Left cardiac atrium (tissue), 4 donors: ENCODE measurements around the gene UPF3B. TPM values are rescaled to one million over a fixed set of nuclear protein-coding genes. Genes with fewer than 3 reads are reported as not detected.
"Not testable (repeated sequence)": the region's sequence is repeated elsewhere in the genome, so short reads cannot be mapped to it uniquely, and the experiment has no call there.

ENCODE experiments used
- ATAC-seq, 2 donors: fragments of 200-7000 bp; cut with Tn5 transposase; one replicate each; pipeline ENCODE4 v1.9.1; 2020; ENCODE audit warnings: mild to moderate bottlenecking in 2 of 2, moderate library complexity in 2 of 2
- DNase-seq: peaks from one replicate; pipeline ENCODE4 v3.0.0-alpha.2; 2020
- intact Hi-C, 2 donors: fragments of 100-400 bp; cut with DNase I; formaldehyde crosslinking; loops; one replicate each; pipeline versions ENCODE4 v1.14.1 to v1.15.1; 2022 to 2023
- long read RNA-seq: library from polyadenylated mRNA; unstranded; transcript quantifications from one replicate; pipeline ENCODE4 v2.0.0, GENCODE V29; 2021
- total RNA-seq, 2 donors: library from RNA; stranded (reverse); fragmentation: NEBNext Ultra II Directional; extraction: Animal tissue kit (Norgen Biotek cat#: 25700); gene quantifications; one replicate each; pipeline ENCODE4 v1.2.1, GENCODE V29; 2021
- donor health status: DM: no; HTN: yes; CAD: no.
- donor health status: DM: no; HTN: yes; CAD: no; lungs with severe emphysema.
- donor health status: DM: yes; HTN: yes; CAD: no.
- donor health status: Dilated cardiomyopathy.

UPF3B gene
- total RNA-seq, result 1 to 10 TPM; 3.6 to 3.9 TPM
- long read RNA-seq, partial matches to known transcripts, result 2 of 2 reads
- long read RNA-seq, other reads (novel, unspliced or antisense), result 0 of 2 reads

GRCh38 chrX:119852382-119853353 is at the start of gene UPF3B:
UPF3B (minus strand) TSS chrX:119852963; CDS start chrX:119852928, 35 bp downstream.
- intact Hi-C loops, result no loop called here
- DNase-seq (peak; percentile 96), ATAC-seq (peak; percentile 98 to 99)

- DNase-seq (no peak), ATAC-seq (no peak)
- intact Hi-C loops, result no loop called here
Observed at GRCh38 chrX:119900976-119901375, 48.2 kb upstream of the UPF3B start.

GRCh38 chrX:119899125-119899524 is 46.4 kb upstream of the UPF3B start:
- intact Hi-C loops, result no loop called here
- DNase-seq (no peak), ATAC-seq (peak; percentile 23 to 38)

GRCh38 chrX:119895843-119896326 is 43.1 kb upstream of the UPF3B start, which contains the start of gene AKAP14:
AKAP14 (plus strand) TSS chrX:119895893; CDS start chrX:119903224, 7,331 bp downstream.
- intact Hi-C loops, result no loop called here
- DNase-seq (no peak), ATAC-seq (no peak)

GRCh38 chrX:119891961-119892692 is 39.4 kb upstream of the UPF3B start:
- not testable (repeated sequence) for DNase-seq

GRCh38 chrX:119890626-119891025 is 37.9 kb upstream of the UPF3B start:
- DNase-seq, ATAC-seq, intact Hi-C loops: not testable (repeated sequence)

More at GRCh38 chrX:119891961-119892692, 39.4 kb upstream of the UPF3B start:
- ATAC-seq, intact Hi-C loops: not testable (repeated sequence)

- DNase-seq, result peak; percentile 69
- ATAC-seq, result peak; percentile 84 to 90
- intact Hi-C loops, result no loop called here
Observed at GRCh38 chrX:119887721-119888425, 35.1 kb upstream of the UPF3B start.

- no peak for DNase-seq
- ATAC-seq, result no peak
- intact Hi-C loops, result no loop called here
Observed at GRCh38 chrX:119885554-119886428, 33.0 kb upstream of the UPF3B start.

GRCh38 chrX:119880552-119881437 is 28.0 kb upstream of the UPF3B start:
- intact Hi-C loops, result no loop called here
- peak; percentile 57 to 82 for ATAC-seq
- no peak for DNase-seq

GRCh38 chrX:119880076-119880475 is 27.3 kb upstream of the UPF3B start:
- ATAC-seq (no peak), DNase-seq (no peak)

GRCh38 chrX:119878740-119879139 is 26.0 kb upstream of the UPF3B start:
- ATAC-seq (no peak), DNase-seq (no peak)
- intact Hi-C loops, result no loop called here

More at GRCh38 chrX:119880076-119880475, 27.3 kb upstream of the UPF3B start:
- intact Hi-C loops, result no loop called here

- peak; percentile 98 to 99 for ATAC-seq
- intact Hi-C loops, result loop anchor here in 1 of 2 donors (2.0 kb wide), 1 partner anchor 79 kb away; no protein-coding TSS in a partner anchor
- DNase-seq, result peak; percentile 85
Observed at GRCh38 chrX:119871599-119872395, 19.0 kb upstream of the UPF3B start, which contains the start of the genes NDUFA1 and RNF113A. NDUFA1 (plus strand) TSS chrX:119871832; CDS start chrX:119871912, 80 bp downstream. RNF113A (minus strand) TSS chrX:119871733; CDS start chrX:119871613, 120 bp downstream.

GRCh38 chrX:119871245-119871598 is 18.5 kb upstream of the UPF3B start:
- intact Hi-C loops, result loop anchor here in 1 of 2 donors (2.0 kb wide), 1 partner anchor 78 kb away; no protein-coding TSS in a partner anchor
- DNase-seq (no peak), ATAC-seq (peak; percentile 42 to 48)

- DNase-seq (peak; percentile 28), ATAC-seq (peak; percentile 12 to 44)
- intact Hi-C loops, result loop anchor here in 1 of 2 donors (2.0 kb wide), 1 partner anchor 78 kb away; no protein-coding TSS in a partner anchor
Observed at GRCh38 chrX:119870626-119871131, 17.9 kb upstream of the UPF3B start.

GRCh38 chrX:119853444-119853843 is 681 bp upstream of the UPF3B start:
- DNase-seq (no peak), ATAC-seq (no peak)
- intact Hi-C loops, result no loop called here
